Adrenal gland (tissue), 5 donors: ENCODE measurements around the gene C1orf146.
"Not testable (repeated sequence)": the region's sequence is repeated elsewhere in the genome, so short reads cannot be mapped to it uniquely, and the experiment has no call there.

Experiments
- POLR2A ChIP-seq, 2 donors: fragments of 450-650 bp; IDR thresholded peaks; one replicate each; pipeline ENCODE4 v1.6.1; 2017; ENCODE audit warnings: antibody characterized with exemption in 2 of 2, mild to moderate bottlenecking in 2 of 2, moderate library complexity in 1 of 2
- TF ChIP-seq, protein P1 (sequence below), 6 experiments: fragments of 450-650 bp in 4 of 6; fragments of 200-600 bp in 2 of 6; sonication (generic) in 1 of 6; IDR thresholded peaks; 1 replicate in 5 of 6; 2 replicates in 1 of 6; pipeline versions ENCODE4 v1.5.1 to v1.8.0; 2016 to 2021; ENCODE audit warnings: antibody characterized with exemption in 6 of 6, mild to moderate bottlenecking in 2 of 6, moderate library complexity in 1 of 6
- donor health status: DM: no; HTN: no; CAD: no.

DNA sequence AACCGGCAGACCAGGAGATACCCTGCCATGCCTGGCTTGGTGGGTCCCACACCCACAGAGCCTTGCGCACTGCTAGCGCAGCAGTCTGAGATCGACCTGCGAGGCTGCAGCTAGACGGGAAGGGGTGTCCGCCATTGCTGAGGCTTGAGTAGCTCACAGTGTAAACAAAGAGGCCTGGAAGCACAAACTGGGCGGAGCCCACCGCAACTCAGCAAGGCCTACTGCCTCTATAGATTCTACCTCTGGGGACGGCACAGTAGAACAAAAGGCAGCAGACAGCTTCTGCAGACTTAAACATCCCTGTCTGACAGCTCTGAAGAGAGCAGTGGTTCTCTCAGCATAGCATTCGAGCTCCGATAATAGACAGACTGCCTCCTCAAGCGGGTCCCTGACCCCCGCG, 62.1 kb downstream of the C1orf146 start:
- TF ChIP-seq, protein P1, sequence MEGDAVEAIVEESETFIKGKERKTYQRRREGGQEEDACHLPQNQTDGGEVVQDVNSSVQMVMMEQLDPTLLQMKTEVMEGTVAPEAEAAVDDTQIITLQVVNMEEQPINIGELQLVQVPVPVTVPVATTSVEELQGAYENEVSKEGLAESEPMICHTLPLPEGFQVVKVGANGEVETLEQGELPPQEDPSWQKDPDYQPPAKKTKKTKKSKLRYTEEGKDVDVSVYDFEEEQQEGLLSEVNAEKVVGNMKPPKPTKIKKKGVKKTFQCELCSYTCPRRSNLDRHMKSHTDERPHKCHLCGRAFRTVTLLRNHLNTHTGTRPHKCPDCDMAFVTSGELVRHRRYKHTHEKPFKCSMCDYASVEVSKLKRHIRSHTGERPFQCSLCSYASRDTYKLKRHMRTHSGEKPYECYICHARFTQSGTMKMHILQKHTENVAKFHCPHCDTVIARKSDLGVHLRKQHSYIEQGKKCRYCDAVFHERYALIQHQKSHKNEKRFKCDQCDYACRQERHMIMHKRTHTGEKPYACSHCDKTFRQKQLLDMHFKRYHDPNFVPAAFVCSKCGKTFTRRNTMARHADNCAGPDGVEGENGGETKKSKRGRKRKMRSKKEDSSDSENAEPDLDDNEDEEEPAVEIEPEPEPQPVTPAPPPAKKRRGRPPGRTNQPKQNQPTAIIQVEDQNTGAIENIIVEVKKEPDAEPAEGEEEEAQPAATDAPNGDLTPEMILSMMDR (IDR thresholded peaks at IDR 0.05) = not testable (repeated sequence)
- TF ChIP-seq POLR2A (IDR thresholded peaks at IDR 0.05) = not testable (repeated sequence)
